Psoas muscle (tissue), 8 donors: ENCODE results near the gene THADA. TPM values are rescaled to one million over a fixed set of nuclear protein-coding genes. Genes with fewer than 3 reads are reported as not detected.

Experiments used
- ATAC-seq, 4 donors: fragments of 200-7000 bp; cut with Tn5 transposase; one replicate each; pipeline ENCODE4 v1.9.1; 2020; ENCODE audit warnings: moderate library complexity in 3 of 4, mild to moderate bottlenecking in 2 of 4
- DNase-seq, 2 donors: peaks; one replicate each; pipeline ENCODE4 v3.0.0-alpha.2; 2020
- H3K27ac ChIP-seq: fragments of 200-600 bp; one replicate; pipeline ENCODE4 v1.8.0; 2022
- H3K27me3 ChIP-seq, 3 donors: fragments of 200-600 bp in 1 of 3; one replicate each; pipeline versions ENCODE4 v1.6.1 to v1.8.0; 2013 to 2022; ENCODE audit warnings: low read length in 2 of 3, mild to moderate bottlenecking in 2 of 3, moderate library complexity in 1 of 3; ENCODE audit not compliant: insufficient read depth in 3 of 3
- H3K36me3 ChIP-seq, 2 donors: fragments of 200-600 bp in 1 of 2; one replicate each; pipeline versions ENCODE4 v1.6.1 to v1.8.0; 2013 to 2022; ENCODE audit warnings: low read depth in 1 of 2, mild to moderate bottlenecking in 1 of 2, moderate library complexity in 1 of 2; ENCODE audit not compliant: insufficient read depth in 1 of 2
- H3K4me1 ChIP-seq: fragments of 200-600 bp; one replicate; pipeline ENCODE4 v1.8.0; 2022
- H3K4me3 ChIP-seq: fragments of 200-600 bp; one replicate; pipeline ENCODE4 v1.8.0; 2022; ENCODE audit warnings: mild to moderate bottlenecking
- H3K9me3 ChIP-seq: fragments of 200-600 bp; one replicate; pipeline ENCODE4 v1.8.0; 2022
- WGBS, 3 donors: extraction: QIAGEN DNeasy Blood & Tissue Kit; methylation state at CpG; one replicate each; pipeline versions ENCODE4 v1.1.6 to v1.1.7; 2013; 5-methylcytosine and 5-hydroxymethylcytosine counted together
- intact Hi-C, 2 donors: fragments of 100-400 bp; cut with DNase I; formaldehyde crosslinking; loops; one replicate each; pipeline versions ENCODE4 v1.11.0 to v1.14.2; 2022
- polyA plus RNA-seq, 3 donors: library from polyadenylated mRNA; stranded (reverse); fragments of 200-250 nt; gene quantifications; one replicate each; pipeline ENCODE4 v1.2.3, GENCODE V29; 2013
- total RNA-seq, 4 donors: library from RNA; stranded (reverse); fragmentation: NEBNext Ultra II Directional in 2 of 4; extraction: Animal tissue kit (Norgen Biotek cat#: 25700) in 2 of 4; gene quantifications; one replicate each; pipeline versions ENCODE4 v1.2.1 to v1.2.4, GENCODE V29; 2021 to 2023
- TF ChIP-seq, protein P1 (sequence below): fragments of 200-600 bp; IDR thresholded peaks from one replicate; pipeline ENCODE4 v1.8.0; 2022; ENCODE audit warnings: antibody characterized with exemption
- donor health status: healthy with polysubstance abuse.
- donor health status: DM: no; HTN: no; CAD: no; lungs with moderate emphysema.
- donor health status: Bipolar disorder and iron deficiency.
- donor health status: healthy.
- donor health status: DM: yes; HTN: yes; CAD: no.
- donor health status: DM: no; HTN: no; CAD: no.
- donor health status: DM: no; HTN: no; CAD: no.
- donor health status: DM: yes; HTN: yes; CAD: no.

THADA gene
- total and polyA plus RNA-seq, 7 donors: 8.1 to 17.4 (median 11.6) TPM

DNA sequence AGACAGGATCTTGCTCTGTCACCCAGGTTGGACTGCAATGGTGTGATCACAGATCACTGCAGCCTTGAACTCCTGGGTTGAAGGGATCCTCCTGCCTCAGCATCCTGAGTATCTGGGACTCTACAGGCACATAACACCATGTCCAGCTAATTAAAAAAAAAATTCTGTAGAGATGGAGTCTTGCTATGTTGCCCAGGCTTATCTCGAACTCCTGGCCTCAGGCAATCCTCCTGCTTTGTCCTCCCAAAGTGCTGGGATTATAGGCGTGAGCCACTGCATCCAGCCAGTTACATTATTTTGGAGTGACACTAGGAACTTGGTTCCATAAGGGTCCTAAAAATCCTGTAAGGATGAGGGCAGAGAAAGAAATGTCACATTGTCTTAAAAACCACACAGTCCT lies 280.4 kb downstream of the THADA start:
- WGBS, 3 donors: 98 to 100% (median 98%) methylated on average over 2 of the region's 2 CpGs
- DNase-seq: no peak
- no peak for ATAC-seq

DNA sequence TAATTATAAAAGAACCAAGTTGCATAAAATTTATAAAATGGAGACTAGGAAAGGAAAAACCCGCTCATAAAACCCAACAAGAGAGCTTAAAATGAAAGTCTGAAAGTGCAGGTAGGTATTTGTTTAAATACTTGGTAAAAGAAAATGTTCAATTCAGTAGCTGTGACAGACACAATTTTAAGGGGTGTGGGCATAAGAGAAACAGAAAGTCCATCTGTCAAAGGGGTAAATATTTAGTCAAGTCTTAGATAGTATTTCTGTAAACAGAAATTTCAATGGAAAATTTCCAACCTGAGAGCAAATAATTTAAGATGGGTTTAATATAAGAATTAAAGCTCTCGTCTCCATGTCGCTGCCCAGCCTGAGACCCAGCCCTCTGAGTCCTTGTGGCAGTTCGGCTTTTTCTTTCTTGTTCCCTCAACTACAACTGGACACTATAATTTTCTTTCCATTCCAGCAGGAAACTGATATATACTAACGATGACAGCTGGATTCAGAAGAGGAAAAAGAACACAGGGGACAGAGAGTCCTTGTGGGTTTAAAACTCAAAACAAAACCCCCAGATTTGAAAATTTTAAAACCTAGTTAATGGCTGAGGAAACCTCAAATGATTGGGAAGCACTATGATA lies 281.4 kb downstream of the THADA start:
- TF ChIP-seq, protein P1, sequence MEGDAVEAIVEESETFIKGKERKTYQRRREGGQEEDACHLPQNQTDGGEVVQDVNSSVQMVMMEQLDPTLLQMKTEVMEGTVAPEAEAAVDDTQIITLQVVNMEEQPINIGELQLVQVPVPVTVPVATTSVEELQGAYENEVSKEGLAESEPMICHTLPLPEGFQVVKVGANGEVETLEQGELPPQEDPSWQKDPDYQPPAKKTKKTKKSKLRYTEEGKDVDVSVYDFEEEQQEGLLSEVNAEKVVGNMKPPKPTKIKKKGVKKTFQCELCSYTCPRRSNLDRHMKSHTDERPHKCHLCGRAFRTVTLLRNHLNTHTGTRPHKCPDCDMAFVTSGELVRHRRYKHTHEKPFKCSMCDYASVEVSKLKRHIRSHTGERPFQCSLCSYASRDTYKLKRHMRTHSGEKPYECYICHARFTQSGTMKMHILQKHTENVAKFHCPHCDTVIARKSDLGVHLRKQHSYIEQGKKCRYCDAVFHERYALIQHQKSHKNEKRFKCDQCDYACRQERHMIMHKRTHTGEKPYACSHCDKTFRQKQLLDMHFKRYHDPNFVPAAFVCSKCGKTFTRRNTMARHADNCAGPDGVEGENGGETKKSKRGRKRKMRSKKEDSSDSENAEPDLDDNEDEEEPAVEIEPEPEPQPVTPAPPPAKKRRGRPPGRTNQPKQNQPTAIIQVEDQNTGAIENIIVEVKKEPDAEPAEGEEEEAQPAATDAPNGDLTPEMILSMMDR: no peak
- Histone ChIP-seq H3K36me3 (no peaks in the 10 kb centered on the region), H3K4me3 (no peak overlapping the region), H3K9me3 (no peaks in the 10 kb centered on the region), H3K27ac (peak overlapping the region; percentile 54), H3K27me3 (no peaks in the 10 kb centered on the region), H3K4me1 (peaks cover 27% of the 10 kb centered on the region)
- WGBS, 3 donors: 57 to 70% (median 69%) methylated on average over 5 of the region's 5 CpGs
- DNase-seq (no peak), ATAC-seq (no peak)
- intact Hi-C loops: no loop called here

More for the DNA sequence above, 280.4 kb downstream of the THADA start:
- Histone ChIP-seq H3K27me3 (no peaks in the 10 kb centered on the region), H3K27ac (no peak overlapping the region), H3K4me3 (no peak overlapping the region), H3K4me1 (peaks cover 27% of the 10 kb centered on the region), H3K9me3 (no peaks in the 10 kb centered on the region), H3K36me3 (peaks cover 0 to 10% of the 10 kb centered on the region in 2 donors)
- intact Hi-C loops: no loop called here
- TF ChIP-seq, protein P1: no peak

DNA sequence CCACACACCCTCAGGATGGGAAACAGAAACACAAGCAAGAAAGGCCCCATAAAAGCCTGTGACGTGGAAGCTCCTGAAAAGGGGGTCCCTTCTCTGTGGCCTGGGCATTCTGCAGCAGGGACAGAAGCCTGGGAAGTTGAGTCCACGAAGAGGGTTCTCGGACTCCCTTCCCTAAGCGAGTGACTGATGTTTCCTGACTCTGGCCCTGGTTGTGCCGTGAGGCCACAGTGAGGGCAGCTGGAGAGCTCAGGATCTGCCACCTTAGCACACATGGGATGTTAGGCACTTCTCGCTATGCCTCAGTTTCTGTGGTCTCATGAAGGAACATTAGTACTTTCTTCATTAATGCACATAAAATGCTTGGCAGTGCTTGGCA lies 282.2 kb downstream of the THADA start:
- Histone ChIP-seq H3K9me3 (no peaks in the 10 kb centered on the region), H3K4me1 (peaks cover 27% of the 10 kb centered on the region)
- intact Hi-C loops: no loop called here

DNA sequence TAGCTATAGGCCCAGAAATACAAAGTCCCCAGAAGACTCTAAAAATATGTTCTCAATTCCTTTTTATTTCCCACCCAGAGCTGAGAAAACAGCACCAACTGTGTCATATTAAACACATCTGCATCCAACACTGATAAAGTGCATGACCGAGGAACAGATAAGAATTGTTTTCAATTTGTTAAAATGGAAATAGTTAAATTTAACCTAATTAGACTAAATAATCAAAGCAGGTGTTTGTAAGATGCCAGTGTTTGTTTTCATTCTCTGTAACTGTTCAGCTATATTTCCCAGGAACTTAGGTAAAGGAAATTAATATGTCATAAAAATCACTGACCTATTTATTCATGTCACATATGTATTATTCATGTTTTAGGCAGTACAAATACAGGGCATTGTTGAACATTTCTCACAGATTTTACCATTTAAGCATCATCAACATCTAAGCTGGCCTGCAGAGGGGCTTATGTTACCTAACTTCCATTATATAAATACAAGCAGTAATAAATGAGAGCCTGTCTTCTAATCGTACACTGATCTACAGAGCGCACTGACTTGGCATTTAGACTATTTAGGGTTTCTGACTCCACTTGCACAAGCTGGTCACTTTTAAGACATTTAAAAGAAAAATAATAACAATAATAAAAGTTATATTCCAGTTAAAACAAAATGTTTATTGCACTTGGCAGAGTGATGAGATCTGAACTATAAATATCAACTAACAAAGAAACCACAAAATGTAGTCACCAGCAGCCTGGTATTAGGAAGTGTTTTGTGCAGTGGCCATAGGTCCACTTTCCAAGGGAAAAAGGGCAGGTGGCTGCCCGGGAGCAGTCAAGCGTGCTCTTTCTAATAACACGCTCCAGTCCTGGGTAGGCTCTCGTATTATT lies 282.8 kb downstream of the THADA start:
- peak; percentile 63 to 78 (median 69) for ATAC-seq
- intact Hi-C loops: no loop called here

More for the DNA sequence above, 282.2 kb downstream of the THADA start:
- Histone ChIP-seq H3K36me3 (no peaks in the 10 kb centered on the region), H3K27ac (peak overlapping the region; percentile 54), H3K27me3 (no peaks in the 10 kb centered on the region), H3K4me3 (no peak overlapping the region)
- WGBS, 3 donors: 77 to 83% (median 81%) methylated on average over 6 of the region's 6 CpGs
- TF ChIP-seq, protein P1: no peak
- DNase-seq (no peak), ATAC-seq (peak; percentile 20 to 50 (median 38))

More for the DNA sequence above, 282.8 kb downstream of the THADA start:
- Histone ChIP-seq H3K4me1 (peaks cover 27% of the 10 kb centered on the region), H3K27me3 (no peaks in the 10 kb centered on the region), H3K36me3 (no peaks in the 10 kb centered on the region), H3K4me3 (no peak overlapping the region), H3K9me3 (no peaks in the 10 kb centered on the region), H3K27ac (peak overlapping the region; percentile 54)
- 32 to 67% (median 40%) methylated on average over 7 of the region's 7 CpGs for WGBS, 3 donors
- TF ChIP-seq, protein P1: no peak
- no peak for DNase-seq
